IPS-15b (cell line): ENCODE data around the gene RGS12.

Experiments
- H3K27me3 ChIP-seq: one replicate; pipeline ENCODE4 v1.6.1; 2013; ENCODE audit warnings: low read length; ENCODE audit not compliant: control insufficient read depth, insufficient read depth
- H3K36me3 ChIP-seq: one replicate; pipeline ENCODE4 v1.6.1; 2013; ENCODE audit warnings: low read length; ENCODE audit not compliant: control insufficient read depth, insufficient read depth
- H3K4me1 ChIP-seq: one replicate; pipeline ENCODE4 v1.6.1; 2013; ENCODE audit warnings: mild to moderate bottlenecking, low read length; ENCODE audit not compliant: control insufficient read depth, insufficient read depth
- H3K4me3 ChIP-seq: one replicate; pipeline ENCODE4 v1.5.1; 2013; ENCODE audit warnings: low read depth, low read length
- H3K9ac ChIP-seq: one replicate; pipeline ENCODE4 v1.6.1; 2013; ENCODE audit warnings: low read depth, mild to moderate bottlenecking, low read length
- H3K9me3 ChIP-seq: one replicate; pipeline ENCODE4 v1.6.1; 2013; ENCODE audit warnings: mild to moderate bottlenecking, low read length; ENCODE audit not compliant: control insufficient read depth, insufficient read depth

Gene RGS12

DNA sequence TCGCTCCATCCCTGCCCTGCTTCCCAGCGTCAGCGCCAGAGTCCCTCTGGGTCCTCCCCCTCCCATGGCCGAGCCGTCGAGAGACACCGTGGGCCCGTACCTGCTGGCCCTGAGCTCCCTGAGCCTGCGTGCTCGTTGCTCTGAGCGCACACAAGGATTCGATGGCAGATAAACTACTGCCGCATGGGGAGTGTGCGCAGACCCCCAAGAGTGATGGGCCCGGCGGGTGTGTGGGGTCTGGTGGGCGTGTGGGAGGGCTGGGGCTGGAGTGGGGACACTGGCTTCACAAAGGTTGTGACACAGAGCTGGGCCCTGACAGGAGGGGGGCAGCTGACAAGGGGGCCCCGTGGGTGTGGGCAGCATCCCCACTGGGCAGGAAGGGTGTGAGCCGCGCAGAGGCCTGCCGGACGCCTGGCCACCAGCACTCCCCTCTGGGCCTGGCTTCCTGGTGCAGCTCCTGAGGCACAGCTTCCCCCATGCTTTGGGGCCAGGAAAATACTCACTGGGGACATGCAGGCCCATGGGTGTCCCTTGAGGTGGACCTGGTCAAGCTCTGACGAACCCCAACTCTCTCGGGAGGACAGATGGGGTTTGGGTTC lies 4.8 kb upstream of the RGS12 start:
- no peak overlapping the region for H3K9ac ChIP-seq
- H3K4me3 ChIP-seq: no peak overlapping the region
- no peaks in the 10 kb centered on the region for H3K36me3 ChIP-seq
- peaks cover 3% of the 10 kb centered on the region for H3K27me3 ChIP-seq
- no peaks in the 10 kb centered on the region for H3K9me3 ChIP-seq
- no peaks in the 10 kb centered on the region for H3K4me1 ChIP-seq

- Histone ChIP-seq H3K4me1 (no peaks in the 10 kb centered on the region), H3K9ac (no peak overlapping the region), H3K36me3 (no peaks in the 10 kb centered on the region), H3K4me3 (no peak overlapping the region), H3K27me3 (peaks cover 3% of the 10 kb centered on the region), H3K9me3 (no peaks in the 10 kb centered on the region)
Observed at GRCh38 chr4:3288571-3289094, 4.2 kb upstream of the RGS12 start.

DNA sequence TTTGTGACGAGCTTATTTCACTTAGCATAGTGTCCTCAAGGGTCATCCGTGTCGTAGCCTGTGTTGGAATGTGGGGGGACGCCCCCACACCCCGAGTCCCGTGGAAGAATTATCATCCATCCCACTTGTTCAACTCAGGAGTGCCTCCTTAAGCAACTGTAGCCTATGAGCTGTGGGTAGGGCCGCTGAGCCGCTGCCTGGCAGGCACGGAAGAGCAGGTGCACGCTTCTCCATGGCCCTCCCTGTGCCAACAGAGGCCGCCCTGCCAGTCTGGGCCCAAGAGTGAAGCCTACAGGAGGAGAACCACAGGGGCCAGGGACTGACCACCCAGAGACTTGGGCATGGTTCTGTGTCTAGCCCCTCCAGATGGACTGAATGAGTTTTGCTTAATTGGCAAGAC lies 2.3 kb upstream of the RGS12 start:
- no peak overlapping the region for H3K9ac ChIP-seq
- H3K4me3 ChIP-seq: no peak overlapping the region
- H3K4me1 ChIP-seq: no peaks in the 10 kb centered on the region
- no peaks in the 10 kb centered on the region for H3K36me3 ChIP-seq
- no peaks in the 10 kb centered on the region for H3K9me3 ChIP-seq
- H3K27me3 ChIP-seq: peaks cover 3% of the 10 kb centered on the region

GRCh38 chr4:3290889-3291321 lies 1.9 kb upstream of the RGS12 start:
- Histone ChIP-seq H3K9me3 (no peaks in the 10 kb centered on the region), H3K9ac (no peak overlapping the region), H3K27me3 (peaks cover 3% of the 10 kb centered on the region)

DNA sequence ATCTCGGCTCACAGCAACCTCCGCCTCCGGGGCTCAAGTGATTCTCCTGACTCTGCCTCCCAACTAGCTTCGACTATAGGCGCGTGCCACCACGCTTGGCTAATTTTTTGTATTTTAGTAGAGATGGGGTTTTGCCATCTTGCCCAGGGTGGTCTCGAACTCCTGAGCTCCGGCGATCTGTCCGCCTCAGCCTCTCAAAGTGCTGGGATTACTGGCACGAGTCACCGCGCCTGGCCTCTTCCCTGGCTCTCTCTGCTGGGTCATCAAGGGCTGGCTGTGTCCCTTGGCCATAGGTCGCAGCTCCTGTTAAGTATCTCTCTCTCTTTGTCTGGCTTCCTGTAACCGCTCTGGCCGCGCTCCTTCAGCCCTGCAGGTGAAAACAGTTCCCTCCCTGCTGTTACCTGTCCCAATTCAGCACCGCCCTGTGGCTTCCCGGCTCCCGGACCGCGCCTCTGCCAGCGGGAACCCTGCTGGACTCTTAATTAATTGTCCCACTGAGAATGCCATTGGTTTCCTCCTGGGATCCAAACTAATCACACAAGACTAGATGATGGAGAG lies 1.3 kb upstream of the RGS12 start:
- peak overlapping the region; percentile 75 for H3K4me3 ChIP-seq
- peaks cover 3% of the 10 kb centered on the region for H3K27me3 ChIP-seq
- no peaks in the 10 kb centered on the region for H3K4me1 ChIP-seq
- no peak overlapping the region for H3K9ac ChIP-seq
- no peaks in the 10 kb centered on the region for H3K9me3 ChIP-seq
- no peaks in the 10 kb centered on the region for H3K36me3 ChIP-seq

More at GRCh38 chr4:3290889-3291321, 1.9 kb upstream of the RGS12 start:
- no peaks in the 10 kb centered on the region for H3K36me3 ChIP-seq
- peak overlapping the region; percentile 75 for H3K4me3 ChIP-seq
- no peaks in the 10 kb centered on the region for H3K4me1 ChIP-seq

DNA sequence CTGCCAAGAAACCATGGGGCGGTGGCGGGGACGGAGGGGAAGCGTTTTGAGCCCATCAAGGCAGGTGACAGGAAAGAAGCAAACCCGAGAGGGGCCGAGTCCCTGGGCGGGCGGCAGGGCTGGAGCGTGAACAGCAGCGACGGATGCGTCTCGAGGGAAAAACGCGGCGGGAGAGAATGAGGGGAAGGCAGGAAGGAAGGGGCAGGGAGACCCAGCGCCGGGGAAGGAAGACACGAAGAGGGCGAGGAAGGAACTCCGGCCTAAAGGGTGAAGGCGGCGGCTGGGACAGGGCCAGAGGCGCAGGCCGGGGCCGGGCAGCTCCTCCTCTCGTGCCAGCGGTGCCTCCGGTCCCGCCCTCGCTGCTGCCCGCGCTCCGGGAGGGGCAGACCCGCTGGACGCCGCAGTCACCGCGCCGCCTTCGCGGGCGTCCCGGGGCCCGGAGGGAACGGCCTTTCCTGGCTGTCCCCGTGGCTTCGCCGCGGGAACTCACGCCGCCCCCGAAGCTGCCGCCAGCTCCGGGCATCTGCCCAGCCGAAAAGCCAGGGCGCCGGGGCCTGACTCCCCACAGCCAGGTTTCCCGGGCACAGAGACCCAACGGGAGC lies 751 bp upstream of the RGS12 start:
- H3K9me3 ChIP-seq: no peaks in the 10 kb centered on the region
- H3K27me3 ChIP-seq: peaks cover 3% of the 10 kb centered on the region
- peak overlapping the region; percentile 75 for H3K4me3 ChIP-seq
- no peak overlapping the region for H3K9ac ChIP-seq
- H3K36me3 ChIP-seq: no peaks in the 10 kb centered on the region
- H3K4me1 ChIP-seq: no peaks in the 10 kb centered on the region

- Histone ChIP-seq H3K4me1 (no peaks in the 10 kb centered on the region), H3K27me3 (peaks cover 3% of the 10 kb centered on the region), H3K9ac (peak overlapping the region; percentile 68), H3K9me3 (no peaks in the 10 kb centered on the region), H3K36me3 (no peaks in the 10 kb centered on the region), H3K4me3 (peak overlapping the region; percentile 49)
Observed at GRCh38 chr4:3293401-3294391, 875 bp downstream of the RGS12 start.

DNA sequence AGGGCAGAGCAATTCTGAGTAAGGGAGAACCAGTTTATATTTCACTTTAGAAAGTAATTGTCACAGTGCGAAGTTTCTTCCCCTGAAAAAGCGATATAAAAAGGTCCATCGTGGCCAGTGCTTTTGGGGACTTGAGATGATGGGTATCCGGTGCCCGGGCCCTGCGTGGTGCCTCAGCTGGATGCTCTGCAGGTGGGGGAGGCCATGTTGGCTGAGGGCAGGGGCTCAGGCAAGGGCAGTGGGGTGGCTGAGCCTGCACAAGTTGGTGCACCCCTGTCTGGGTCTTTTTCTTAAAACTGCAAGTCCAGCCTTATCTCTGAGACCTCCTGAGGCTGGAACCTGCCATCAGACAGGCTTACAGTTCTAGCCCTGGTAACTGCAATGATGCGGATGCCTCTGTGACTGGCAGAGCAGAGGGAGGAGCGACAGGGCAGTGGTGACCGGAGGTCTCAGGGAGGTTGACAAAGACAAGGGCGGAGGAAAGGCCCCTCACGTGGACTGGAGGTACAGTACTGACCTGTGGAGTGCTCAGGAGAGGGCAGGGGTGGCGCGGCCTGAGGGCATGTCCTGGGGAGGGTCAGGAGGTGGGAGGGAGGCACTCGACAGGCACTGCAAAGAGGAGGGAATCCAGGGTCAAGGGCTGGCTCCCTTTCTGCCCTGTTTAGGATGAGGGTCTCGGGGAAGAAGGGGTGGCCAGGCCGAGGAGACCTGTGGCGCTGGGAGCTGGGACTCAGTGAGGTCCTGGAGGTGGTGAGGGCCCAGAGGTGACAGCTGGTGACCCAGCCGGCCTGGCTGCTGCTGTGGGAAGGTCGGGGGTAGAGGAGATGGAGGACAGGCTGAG lies 1.8 kb downstream of the RGS12 start:
- no peaks in the 10 kb centered on the region for H3K4me1 ChIP-seq
- no peaks in the 10 kb centered on the region for H3K36me3 ChIP-seq
- H3K9me3 ChIP-seq: no peaks in the 10 kb centered on the region
- H3K4me3 ChIP-seq: no peak overlapping the region
- no peak overlapping the region for H3K9ac ChIP-seq
- H3K27me3 ChIP-seq: peaks cover 3% of the 10 kb centered on the region

DNA sequence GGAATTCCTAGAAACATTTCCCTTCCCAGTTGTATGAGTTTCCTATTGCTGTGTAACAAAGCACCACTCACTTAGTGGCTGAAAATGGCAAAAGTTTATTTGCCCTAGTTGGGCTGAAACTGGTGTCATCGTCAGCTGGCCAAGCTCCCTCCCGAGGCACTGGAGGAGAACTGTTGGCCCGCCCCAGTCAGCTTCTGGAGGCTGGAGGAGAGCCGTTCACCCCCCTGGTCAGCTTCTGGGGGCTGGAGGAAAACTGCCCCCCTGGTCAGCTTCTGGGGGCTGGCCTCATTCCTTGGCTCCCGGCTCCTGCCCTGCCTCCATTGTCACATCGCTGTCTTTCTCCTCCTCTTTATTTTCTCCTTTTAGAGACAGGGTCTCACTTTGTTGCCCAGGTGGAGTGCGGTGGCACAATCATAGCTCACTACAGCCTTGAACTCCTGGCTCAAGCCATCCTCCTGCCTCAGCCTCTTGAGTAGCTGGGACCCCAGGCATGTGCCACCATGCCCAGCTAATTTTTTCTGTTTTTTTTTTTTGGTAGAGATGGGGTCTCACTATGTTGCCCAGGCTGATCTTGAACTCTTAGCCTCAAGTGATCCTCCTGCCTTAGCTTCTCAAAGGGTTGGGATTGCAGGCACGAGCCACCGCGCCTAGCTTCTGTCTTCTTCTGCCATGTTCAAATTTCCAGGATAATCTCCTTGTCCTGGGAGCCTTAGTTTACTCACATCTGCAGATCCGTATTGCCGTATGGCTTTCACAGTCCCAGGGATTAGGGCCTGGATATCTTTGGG lies 3.2 kb downstream of the RGS12 start:
- H3K36me3 ChIP-seq: no peaks in the 10 kb centered on the region
- H3K9ac ChIP-seq: no peak overlapping the region
- no peaks in the 10 kb centered on the region for H3K4me1 ChIP-seq
- H3K27me3 ChIP-seq: no peaks in the 10 kb centered on the region
- H3K4me3 ChIP-seq: no peak overlapping the region
- no peaks in the 10 kb centered on the region for H3K9me3 ChIP-seq

DNA sequence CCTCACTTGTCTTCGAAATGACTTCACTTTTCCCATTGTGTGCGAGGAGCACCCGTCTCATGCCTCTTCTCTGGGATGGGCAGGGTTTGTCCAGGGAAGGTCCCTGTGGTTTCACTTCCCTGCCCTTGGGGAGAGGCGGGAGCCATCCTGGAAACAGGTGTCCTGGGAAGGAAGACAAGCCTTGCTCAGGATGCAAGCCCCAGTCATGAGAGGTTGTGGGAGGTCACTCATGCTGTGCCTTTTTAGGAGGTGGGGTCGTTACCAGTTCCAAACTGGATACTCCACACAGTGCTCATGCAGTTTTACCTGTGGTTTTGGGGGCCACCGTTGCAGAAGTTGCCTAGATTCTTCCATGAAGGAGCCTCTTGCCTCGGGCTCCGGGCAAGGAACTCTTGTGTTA lies 3.8 kb downstream of the RGS12 start:
- Histone ChIP-seq H3K4me1 (no peaks in the 10 kb centered on the region), H3K4me3 (no peak overlapping the region), H3K36me3 (no peaks in the 10 kb centered on the region), H3K27me3 (no peaks in the 10 kb centered on the region), H3K9ac (no peak overlapping the region), H3K9me3 (no peaks in the 10 kb centered on the region)
